Activated CD4-positive, alpha-beta memory T cell treated with anti-CD3 and anti-CD28 coated beads for 36 hours (primary cell): ENCODE measurements around the gene PASK. TPM values are rescaled to one million over a fixed set of nuclear protein-coding genes. Genes with fewer than 3 reads are reported as not detected.

ENCODE experiments used
- CTCF ChIA-PET: fragments of 350-600 bp; sonication (Branson Sonifier 250); formaldehyde crosslinking; loops from one replicate; lab custom pipeline; 2021; ENCODE audit warnings: antibody characterized with exemption, inconsistent platforms; lab: Charles Lee
- POLR2A ChIA-PET: fragments of 350-600 bp; sonication (Branson Sonifier 250); formaldehyde crosslinking; loops from one replicate; lab custom pipeline; 2021; ENCODE audit warnings: antibody characterized with exemption; lab: Charles Lee
- DNase-seq: peaks from one replicate; pipeline ENCODE4 v3.0.0-alpha.2; 2020
- H3K27ac Mint-ChIP-seq: one replicate; pipeline ENCODE4 v1.8.0; 2021; ENCODE audit warnings: mixed read lengths
- H3K27me3 Mint-ChIP-seq: one replicate; pipeline ENCODE4 v1.8.0; 2021; ENCODE audit warnings: mixed read lengths
- H3K36me3 Mint-ChIP-seq: one replicate; pipeline ENCODE4 v1.8.0; 2021; ENCODE audit warnings: mixed read lengths
- H3K4me1 Mint-ChIP-seq: one replicate; pipeline ENCODE4 v1.8.0; 2021; ENCODE audit warnings: low read depth, mixed read lengths
- H3K4me3 Mint-ChIP-seq: one replicate; pipeline ENCODE4 v1.8.0; 2021; ENCODE audit warnings: mild to moderate bottlenecking, mixed read lengths
- H3K9me3 Mint-ChIP-seq: one replicate; pipeline ENCODE4 v1.8.0; 2021; ENCODE audit warnings: mixed read lengths
- intact Hi-C: fragments of 100-400 bp; cut with micrococcal nuclease; formaldehyde crosslinking; loops from one replicate; pipeline ENCODE4 v1.15.1; 2023
- total RNA-seq, 2 experiments: library from RNA; stranded (reverse); gene quantifications; one replicate each; pipeline ENCODE4 v1.2.3, GENCODE V29; 2021

PASK gene
- total RNA-seq, 2 experiments from 2014 or later: 86.1 to 100 TPM

DNA sequence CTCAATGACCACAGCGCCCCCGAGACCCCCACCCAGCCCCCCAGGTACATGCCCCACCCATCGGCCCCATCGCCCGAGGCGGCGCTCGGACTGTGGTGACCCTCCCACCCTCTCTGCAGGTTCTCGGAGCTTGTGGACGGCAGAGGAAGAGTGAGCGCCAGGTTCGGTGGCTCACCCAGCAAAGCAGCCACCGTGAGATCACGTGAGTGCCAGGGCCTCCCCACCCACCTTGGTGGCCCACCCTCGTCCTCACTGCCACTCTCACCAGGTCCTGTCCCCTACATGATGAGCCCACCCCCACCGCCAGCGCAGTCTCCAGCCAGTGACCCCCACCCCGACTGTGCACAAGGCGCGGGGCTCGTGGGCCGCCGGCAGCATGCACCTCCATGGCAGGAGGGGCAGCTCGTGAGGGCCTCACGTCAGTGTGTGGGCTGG is 77.6 kb downstream of the PASK start:
- no peaks in the 10 kb centered on the region for H3K4me1 Mint-ChIP-seq
- POLR2A ChIA-PET: no interaction called here
- no peak overlapping the region for H3K27ac Mint-ChIP-seq
- peaks cover 2% of the 10 kb centered on the region for H3K36me3 Mint-ChIP-seq
- DNase-seq: no peak
- H3K9me3 Mint-ChIP-seq: no peaks in the 10 kb centered on the region
- H3K27me3 Mint-ChIP-seq: no peaks in the 10 kb centered on the region
- CTCF ChIA-PET: interaction anchor here (0.5 kb wide), 1 partner anchor 23 kb away, joined by 3 read pairs; no protein-coding TSS in a partner anchor
- intact Hi-C loops: loop anchor here (10.0 kb wide), 1 partner anchor 203 kb away; no protein-coding TSS in a partner anchor
- no peak overlapping the region for H3K4me3 Mint-ChIP-seq

DNA sequence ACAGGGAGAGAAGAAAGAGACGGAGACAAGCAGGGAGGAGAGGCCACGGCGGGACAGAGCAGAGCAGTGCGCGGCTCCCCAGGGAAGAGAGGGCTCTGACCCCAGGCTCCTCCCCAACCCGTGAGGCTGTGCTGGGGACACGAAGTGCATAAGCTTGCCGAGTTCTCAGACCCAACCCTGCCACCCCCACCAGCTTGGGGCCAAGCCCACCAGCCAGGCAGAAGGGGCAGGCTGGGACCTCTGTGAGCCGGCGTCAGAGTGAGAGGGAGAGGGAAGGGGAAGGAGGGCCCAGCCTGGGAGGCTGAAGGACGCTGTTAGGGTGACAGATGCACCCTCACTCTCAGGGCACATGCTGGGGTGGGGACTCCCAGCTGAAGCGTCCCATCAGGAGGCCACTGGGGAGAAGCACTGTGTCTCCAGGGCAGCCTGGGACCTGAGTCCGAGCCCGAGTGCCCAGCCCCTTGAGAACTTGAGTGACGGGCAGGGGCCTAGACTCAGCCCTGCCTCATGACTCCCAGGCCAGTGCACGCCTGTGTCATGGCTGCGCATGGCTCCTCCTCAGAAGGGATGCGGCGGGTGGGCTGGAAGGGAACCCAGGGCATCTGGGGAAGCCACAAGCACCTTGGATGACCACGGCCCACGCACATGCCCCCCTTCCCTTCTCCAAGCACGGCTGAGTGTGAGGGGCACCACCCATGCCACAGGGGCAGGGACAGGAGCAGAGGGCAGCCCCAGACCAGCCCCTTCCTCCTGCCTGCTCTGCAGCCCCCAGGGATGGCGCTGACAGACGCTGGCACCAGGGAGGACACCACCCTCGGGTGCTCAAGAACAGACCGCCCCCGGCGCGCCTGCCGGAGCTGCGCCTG is 78.2 kb downstream of the PASK start:
- no peaks in the 10 kb centered on the region for H3K9me3 Mint-ChIP-seq
- intact Hi-C loops: loop anchor here (10.0 kb wide), 1 partner anchor 204 kb away; no protein-coding TSS in a partner anchor
- H3K4me1 Mint-ChIP-seq: no peaks in the 10 kb centered on the region
- H3K27me3 Mint-ChIP-seq: no peaks in the 10 kb centered on the region
- CTCF ChIA-PET: no interaction called here
- peaks cover 2% of the 10 kb centered on the region for H3K36me3 Mint-ChIP-seq
- DNase-seq: no peak
- POLR2A ChIA-PET: no interaction called here
- H3K27ac Mint-ChIP-seq: no peak overlapping the region
- H3K4me3 Mint-ChIP-seq: no peak overlapping the region

DNA sequence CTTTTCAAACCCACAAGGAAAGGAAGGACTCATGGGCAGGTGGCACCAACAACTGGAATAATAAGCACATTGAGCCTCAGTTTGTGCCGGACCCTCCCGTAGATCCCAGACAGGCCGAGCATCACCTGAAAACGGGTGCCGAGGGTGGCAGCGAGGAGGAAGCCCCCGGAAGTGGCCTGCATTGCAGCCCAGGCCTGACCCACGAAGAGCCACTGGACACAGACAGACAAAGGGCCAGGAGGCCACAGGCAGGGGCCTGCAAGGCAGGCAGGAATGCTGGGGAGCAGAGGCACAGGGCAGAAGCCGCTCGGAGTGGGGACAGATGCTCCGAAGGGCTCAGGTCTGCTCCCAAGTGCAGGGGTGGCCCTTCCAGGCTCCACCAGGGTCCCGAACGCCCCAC is 78.9 kb downstream of the PASK start:
- ChIA-PET CTCF (no interaction called here), POLR2A (no interaction called here)
- peaks cover 2% of the 10 kb centered on the region for H3K36me3 Mint-ChIP-seq
- intact Hi-C loops: loop anchor here (10.0 kb wide), 1 partner anchor 204 kb away; no protein-coding TSS in a partner anchor
- no peaks in the 10 kb centered on the region for H3K9me3 Mint-ChIP-seq
- H3K27me3 Mint-ChIP-seq: no peaks in the 10 kb centered on the region
- H3K27ac Mint-ChIP-seq: no peak overlapping the region
- H3K4me3 Mint-ChIP-seq: no peak overlapping the region
- DNase-seq: no peak
- H3K4me1 Mint-ChIP-seq: no peaks in the 10 kb centered on the region

DNA sequence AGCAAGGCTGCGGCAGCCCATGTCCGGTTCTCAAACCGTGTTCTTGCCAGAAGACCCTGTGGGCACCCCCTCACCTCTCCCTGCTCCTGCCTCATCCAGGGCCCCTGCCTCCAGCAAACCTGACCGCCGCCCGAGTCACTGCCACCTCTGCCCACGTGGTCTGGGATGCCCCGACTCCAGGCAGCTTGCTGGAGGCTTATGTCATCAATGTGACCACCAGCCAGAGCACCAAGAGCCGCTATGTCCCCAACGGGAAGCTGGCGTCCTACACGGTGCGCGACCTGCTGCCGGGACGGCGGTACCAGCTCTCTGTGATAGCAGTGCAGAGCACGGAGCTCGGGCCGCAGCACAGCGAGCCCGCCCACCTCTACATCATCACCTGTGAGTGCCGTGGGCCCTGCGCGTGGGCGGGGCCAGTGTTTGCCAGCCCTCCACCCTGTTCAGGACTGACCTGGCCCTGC is 79.4 kb downstream of the PASK start:
- Mint-ChIP-seq H3K36me3 (peaks cover 2% of the 10 kb centered on the region), H3K9me3 (no peaks in the 10 kb centered on the region), H3K27me3 (no peaks in the 10 kb centered on the region), H3K27ac (no peak overlapping the region), H3K4me3 (no peak overlapping the region), H3K4me1 (no peaks in the 10 kb centered on the region)
- DNase-seq: no peak
- CTCF ChIA-PET: no interaction called here
- POLR2A ChIA-PET: no interaction called here
- intact Hi-C loops: loop anchor here (10.0 kb wide), 1 partner anchor 205 kb away; no protein-coding TSS in a partner anchor

DNA sequence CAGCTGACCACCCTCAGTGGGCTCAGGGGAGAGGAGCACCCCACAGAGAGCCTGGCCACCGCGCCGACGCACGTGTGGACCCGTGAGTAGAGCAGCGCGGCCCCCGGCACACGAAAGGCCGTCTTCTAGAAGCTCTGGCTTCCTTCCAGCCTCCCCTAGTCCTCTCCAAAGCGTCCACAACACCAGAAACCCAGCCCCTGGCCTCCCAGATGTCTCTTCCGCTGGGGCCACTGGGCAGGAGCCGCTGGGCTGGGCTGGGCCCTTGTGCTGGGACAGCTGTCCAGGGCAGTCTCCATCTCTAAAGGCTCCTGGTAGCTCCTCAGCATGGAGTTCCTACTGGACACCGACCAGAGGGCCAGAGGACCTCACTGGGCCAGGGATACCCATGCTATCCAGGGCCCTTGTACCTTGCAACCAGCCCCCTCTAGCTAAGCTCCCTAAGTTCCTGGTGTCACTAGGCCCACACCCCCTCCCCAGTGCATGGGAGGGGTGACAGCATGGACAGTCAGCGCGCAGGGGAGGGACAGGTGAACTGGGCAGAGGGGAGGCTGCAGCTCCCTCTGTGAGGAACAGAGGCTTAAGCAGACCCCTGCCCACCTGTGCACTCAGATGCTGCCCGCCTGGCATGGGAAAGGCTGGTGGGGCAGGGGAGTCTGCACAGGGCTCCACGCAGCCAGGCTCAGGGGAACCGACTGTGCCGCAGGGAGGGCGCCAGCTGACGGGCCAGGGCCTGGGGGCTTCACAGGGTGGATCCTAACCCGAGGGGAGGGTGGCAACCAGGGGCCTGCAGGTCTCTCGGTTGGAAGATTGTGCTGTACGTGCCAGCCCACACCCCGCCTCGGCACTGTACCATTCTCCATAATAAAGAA is 80.1 kb downstream of the PASK start:
- Mint-ChIP-seq H3K4me1 (peaks cover 2% of the 10 kb centered on the region), H3K36me3 (no peaks in the 10 kb centered on the region), H3K4me3 (no peak overlapping the region), H3K27ac (no peak overlapping the region), H3K9me3 (no peaks in the 10 kb centered on the region), H3K27me3 (no peaks in the 10 kb centered on the region)
- ChIA-PET CTCF (no interaction called here), POLR2A (no interaction called here)
- no peak for DNase-seq
- intact Hi-C loops: no loop called here

DNA sequence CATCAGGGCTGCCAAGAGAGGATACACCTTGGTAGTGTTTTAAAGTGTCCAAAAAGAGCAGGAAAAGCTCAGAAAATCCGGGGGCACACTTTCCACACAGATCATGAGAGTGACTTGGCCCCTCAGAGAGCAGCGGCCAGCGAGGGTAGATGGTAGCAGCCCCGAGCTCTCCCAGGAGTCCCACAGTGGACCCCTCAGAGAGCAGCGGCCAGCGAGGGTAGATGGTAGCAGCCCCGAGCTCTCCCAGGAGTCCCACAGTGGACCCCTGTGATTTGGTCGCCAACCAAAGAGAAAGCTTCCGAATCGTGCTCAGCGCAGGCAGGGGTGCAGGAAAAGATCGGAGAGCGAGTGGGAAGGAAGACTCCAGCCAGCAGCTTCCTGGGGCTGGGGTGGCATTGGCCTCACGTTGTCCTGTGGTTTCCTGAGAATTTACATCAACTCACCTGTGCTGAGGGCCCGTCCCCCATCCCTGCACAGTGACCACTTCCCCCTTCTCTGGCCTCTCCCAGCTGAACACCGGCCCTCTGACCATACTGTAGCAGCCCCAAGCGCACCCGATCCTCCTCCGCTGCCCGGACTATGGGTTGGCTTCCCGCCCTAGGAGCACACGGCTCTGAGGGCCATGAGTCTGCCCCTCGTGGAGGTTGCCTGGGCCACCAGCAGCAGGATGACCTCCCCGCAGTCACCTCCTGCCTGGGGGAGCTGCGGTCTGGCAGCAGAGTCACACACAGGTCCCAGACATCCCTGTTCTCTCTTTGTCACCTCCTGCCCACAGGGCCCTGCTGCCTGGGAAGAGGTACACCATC is 80.9 kb downstream of the PASK start:
- intact Hi-C loops: no loop called here

DNA sequence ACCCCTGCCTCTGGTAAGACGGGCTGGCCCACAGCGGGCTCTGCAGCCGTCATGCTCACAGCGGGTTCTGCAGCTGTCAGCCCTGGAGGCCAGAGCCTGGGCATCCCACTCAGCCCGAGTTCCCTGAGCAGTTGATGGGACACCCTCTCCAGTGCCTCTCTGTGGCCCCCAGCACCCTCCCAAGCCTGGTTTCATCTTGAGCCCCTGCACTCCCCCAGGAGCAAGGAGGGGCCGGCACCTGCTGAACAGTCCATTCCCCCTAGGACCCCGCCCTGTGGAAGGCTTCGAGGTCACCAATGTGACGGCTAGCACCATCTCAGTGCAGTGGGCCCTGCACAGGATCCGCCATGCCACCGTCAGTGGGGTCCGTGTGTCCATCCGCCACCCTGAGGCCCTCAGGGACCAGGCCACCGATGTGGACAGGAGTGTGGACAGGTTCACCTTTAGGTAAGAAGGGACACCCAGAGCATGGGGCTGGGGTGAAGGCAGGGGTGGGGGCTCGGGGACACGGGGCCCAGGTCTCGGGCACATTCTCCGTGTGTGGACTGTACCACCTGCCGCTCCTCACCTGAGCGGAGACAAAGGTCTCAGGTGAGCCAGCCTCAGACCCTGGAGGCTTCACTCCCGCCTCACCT is 81.7 kb downstream of the PASK start:
- no peak for DNase-seq
- intact Hi-C loops: no loop called here
- CTCF ChIA-PET: no interaction called here
- Mint-ChIP-seq H3K9me3 (no peaks in the 10 kb centered on the region), H3K4me3 (no peak overlapping the region), H3K27ac (no peak overlapping the region), H3K27me3 (no peaks in the 10 kb centered on the region), H3K36me3 (no peaks in the 10 kb centered on the region), H3K4me1 (peaks cover 3% of the 10 kb centered on the region)
- POLR2A ChIA-PET: no interaction called here

More for the DNA sequence above, 80.9 kb downstream of the PASK start:
- H3K27ac Mint-ChIP-seq: no peak overlapping the region
- no peaks in the 10 kb centered on the region for H3K9me3 Mint-ChIP-seq
- H3K4me3 Mint-ChIP-seq: no peak overlapping the region
- H3K27me3 Mint-ChIP-seq: no peaks in the 10 kb centered on the region
- no peaks in the 10 kb centered on the region for H3K36me3 Mint-ChIP-seq
- ChIA-PET POLR2A (no interaction called here), CTCF (no interaction called here)
- no peak for DNase-seq
- H3K4me1 Mint-ChIP-seq: peaks cover 3% of the 10 kb centered on the region

DNA sequence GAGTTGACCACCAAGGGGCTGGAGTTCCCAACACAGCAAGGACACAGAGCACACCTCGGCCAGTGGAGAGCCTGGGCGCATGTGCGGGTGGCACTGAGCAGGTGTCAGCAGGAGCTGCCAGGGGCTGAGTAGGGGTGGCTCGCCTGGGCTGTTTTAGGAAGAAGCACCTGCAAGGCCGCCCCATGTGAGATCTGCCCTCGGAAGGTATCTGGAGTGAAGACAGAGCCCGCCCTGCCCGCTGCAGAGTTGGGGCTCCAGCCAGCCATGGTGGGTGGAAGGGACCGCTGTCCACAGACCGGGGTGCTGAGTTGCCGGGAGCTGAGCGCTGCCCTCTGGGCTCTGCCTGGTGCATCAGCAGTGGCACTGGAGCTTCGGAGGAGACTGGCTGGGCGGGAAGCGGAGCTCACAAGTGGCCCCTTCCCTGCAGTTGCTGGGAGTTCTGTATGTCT is 82.4 kb downstream of the PASK start:
- Mint-ChIP-seq H3K27ac (no peak overlapping the region), H3K27me3 (no peaks in the 10 kb centered on the region), H3K9me3 (no peaks in the 10 kb centered on the region), H3K36me3 (no peaks in the 10 kb centered on the region), H3K4me1 (peaks cover 3% of the 10 kb centered on the region), H3K4me3 (no peak overlapping the region)
- ChIA-PET CTCF (no interaction called here), POLR2A (no interaction called here)
- intact Hi-C loops: no loop called here
- DNase-seq: no peak

DNA sequence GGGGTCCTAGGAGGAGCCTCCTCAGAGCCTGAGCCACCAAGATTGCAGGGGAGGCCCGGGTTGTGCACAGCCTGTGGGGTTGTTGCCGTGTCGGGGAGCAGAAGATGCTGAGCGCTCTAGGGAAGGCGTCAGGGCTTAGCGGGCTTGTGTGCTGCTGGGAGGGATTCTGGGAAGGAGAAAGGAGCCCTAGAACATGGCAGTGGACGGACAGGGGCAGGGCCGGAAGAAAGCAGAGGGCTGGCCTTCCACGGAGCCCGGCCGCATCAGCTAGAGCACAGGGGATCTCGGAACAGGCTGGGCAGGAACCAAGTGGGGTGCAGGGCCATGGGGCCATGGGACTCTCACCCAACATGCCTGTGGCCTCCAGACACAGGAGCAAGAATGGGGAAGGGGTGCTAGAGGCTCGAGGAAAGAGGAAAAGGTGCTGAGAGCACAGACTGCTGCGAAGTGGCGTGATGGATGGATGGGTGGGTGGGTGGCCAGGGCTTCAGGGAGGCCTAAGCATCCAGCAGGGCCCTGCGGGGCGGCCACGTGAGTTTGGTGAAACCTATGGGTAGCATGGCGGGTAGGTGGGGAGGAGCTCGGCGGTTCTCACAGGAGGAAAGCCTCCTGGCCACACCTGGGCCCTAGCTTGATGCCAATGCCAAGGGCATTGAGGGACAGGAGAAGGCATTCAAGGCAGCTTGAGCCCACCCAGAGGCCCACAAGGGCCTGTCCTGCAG is 82.9 kb downstream of the PASK start:
- Mint-ChIP-seq H3K4me3 (no peak overlapping the region), H3K27me3 (no peaks in the 10 kb centered on the region), H3K27ac (no peak overlapping the region), H3K4me1 (peaks cover 3% of the 10 kb centered on the region), H3K9me3 (no peaks in the 10 kb centered on the region), H3K36me3 (no peaks in the 10 kb centered on the region)
- ChIA-PET POLR2A (no interaction called here), CTCF (no interaction called here)
- DNase-seq: no peak
- intact Hi-C loops: no loop called here

DNA sequence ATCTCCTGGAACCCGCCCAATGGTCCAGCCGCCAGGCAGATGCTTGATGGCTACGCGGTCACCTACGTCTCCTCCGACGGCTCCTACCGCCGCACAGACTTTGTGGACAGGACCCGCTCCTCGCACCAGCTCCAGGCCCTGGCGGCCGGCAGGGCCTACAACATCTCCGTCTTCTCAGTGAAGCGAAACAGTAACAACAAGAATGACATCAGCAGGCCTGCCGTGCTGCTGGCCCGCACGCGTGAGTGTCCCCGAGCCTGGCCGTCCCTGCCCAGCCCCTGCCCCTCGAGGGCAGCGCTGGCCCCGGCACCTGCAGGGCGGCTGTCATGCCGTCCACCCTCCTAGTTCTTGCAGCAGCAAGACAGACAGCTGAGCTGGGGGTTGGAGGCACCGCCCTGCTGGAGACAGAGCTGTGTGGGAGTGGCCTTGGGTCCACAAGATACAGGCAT is 83.9 kb downstream of the PASK start:
- Mint-ChIP-seq H3K27ac (no peak overlapping the region), H3K9me3 (no peaks in the 10 kb centered on the region), H3K4me1 (peaks cover 3% of the 10 kb centered on the region), H3K27me3 (no peaks in the 10 kb centered on the region), H3K4me3 (no peak overlapping the region), H3K36me3 (no peaks in the 10 kb centered on the region)
- ChIA-PET POLR2A (no interaction called here), CTCF (no interaction called here)
- no peak for DNase-seq
- intact Hi-C loops: no loop called here
